Kidney epithelial cell (primary cell): ENCODE measurements around the gene LETMD1. TPM values are rescaled to one million over a fixed set of nuclear protein-coding genes. Genes with fewer than 3 reads are reported as not detected.

Experiments used
- DNase-seq: peaks from one replicate; pipeline ENCODE4 v3.0.0-alpha.2; 2010; ENCODE audit warnings: low read depth
- H3K27me3 ChIP-seq: 2 replicates; pipeline ENCODE4 v1.6.0; 2011; ENCODE audit warnings: low read length; ENCODE audit not compliant: control insufficient read depth, insufficient read depth
- H3K36me3 ChIP-seq: 2 replicates; pipeline ENCODE4 v1.5.1; 2011; ENCODE audit warnings: low read length; ENCODE audit not compliant: control insufficient read depth, insufficient read depth
- H3K4me3 ChIP-seq: 2 replicates; pipeline ENCODE4 v1.5.1; 2011; ENCODE audit warnings: low read depth, mild to moderate bottlenecking, control low read depth, low read length
- total RNA-seq: library from RNA; depleted of rRNA; stranded (reverse); fragments of >200 nt; gene quantifications from 2 replicates; pipeline ENCODE4 v1.2.3, GENCODE V29; 2015
- TF ChIP-seq, protein P1 (sequence below): IDR thresholded peaks from 2 replicates; pipeline ENCODE4 v1.5.1; 2011; ENCODE audit warnings: mild to moderate bottlenecking, moderate library complexity, low read length, control low read depth, inconsistent platforms; ENCODE audit not compliant: insufficient read depth, poor library complexity, severe bottlenecking

The LETMD1 gene
- total RNA-seq, 1 donor from 2014 or later: 37.9 TPM

DNA sequence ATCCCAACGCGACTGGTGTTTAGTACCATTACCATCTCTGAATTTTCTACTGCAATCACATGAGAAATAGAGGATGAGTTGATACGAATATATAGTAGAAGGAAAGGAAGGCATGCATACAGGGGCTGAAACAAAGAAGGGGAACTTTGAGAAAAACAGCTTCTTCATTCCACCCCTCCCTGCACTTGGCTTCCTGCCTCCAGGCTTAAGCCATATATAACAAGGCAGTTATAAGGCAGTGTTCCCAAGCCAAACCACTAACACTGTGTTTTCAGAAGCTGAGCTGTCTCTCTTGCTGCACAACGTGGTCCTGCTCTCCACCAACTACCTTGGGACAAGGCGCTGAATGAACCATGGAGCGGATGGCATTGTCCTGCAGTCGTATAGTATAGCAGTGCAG, 11.0 kb downstream of the LETMD1 start:
- H3K27me3 ChIP-seq: no peaks in the 10 kb centered on the region
- TF ChIP-seq, protein P1, sequence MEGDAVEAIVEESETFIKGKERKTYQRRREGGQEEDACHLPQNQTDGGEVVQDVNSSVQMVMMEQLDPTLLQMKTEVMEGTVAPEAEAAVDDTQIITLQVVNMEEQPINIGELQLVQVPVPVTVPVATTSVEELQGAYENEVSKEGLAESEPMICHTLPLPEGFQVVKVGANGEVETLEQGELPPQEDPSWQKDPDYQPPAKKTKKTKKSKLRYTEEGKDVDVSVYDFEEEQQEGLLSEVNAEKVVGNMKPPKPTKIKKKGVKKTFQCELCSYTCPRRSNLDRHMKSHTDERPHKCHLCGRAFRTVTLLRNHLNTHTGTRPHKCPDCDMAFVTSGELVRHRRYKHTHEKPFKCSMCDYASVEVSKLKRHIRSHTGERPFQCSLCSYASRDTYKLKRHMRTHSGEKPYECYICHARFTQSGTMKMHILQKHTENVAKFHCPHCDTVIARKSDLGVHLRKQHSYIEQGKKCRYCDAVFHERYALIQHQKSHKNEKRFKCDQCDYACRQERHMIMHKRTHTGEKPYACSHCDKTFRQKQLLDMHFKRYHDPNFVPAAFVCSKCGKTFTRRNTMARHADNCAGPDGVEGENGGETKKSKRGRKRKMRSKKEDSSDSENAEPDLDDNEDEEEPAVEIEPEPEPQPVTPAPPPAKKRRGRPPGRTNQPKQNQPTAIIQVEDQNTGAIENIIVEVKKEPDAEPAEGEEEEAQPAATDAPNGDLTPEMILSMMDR: no peak
- DNase-seq: no peak
- H3K36me3 ChIP-seq: peaks cover 3% of the 10 kb centered on the region
- no peak overlapping the region for H3K4me3 ChIP-seq

DNA sequence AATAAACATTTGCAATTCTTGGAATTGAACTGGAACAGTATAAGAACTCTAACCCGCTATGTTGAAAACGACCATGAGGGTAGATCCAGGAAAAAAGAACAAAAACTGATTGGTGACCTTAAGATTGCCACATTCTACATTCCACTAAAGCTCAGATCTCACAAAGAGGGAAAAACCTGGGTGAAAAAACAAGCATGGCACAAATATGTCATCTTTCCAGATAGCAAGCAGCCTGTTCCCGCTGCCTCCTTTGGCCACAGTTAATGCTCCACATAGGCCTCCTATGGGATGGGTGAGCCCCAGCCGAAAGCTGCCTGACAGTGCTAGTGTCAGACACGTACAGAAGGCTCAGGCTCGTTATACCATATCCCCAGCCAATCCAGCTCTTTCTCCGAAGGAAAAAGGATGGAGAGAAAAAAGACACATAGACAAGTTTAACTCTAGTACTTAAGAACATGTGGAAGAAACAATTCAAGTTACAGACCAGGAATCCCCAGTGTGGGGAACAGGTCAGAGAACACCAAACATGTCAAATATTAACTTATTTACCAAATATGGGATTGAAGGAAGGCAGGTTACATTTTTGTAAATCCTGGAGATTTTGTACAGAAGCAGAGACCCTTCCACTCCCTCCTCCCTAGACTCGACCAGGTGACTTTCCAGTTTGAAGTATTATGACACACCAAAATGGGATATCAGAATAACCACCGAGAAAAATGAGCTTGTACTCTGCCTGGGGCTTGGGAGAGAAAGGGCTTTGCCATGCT, 14.7 kb downstream of the LETMD1 start:
- DNase-seq: no peak
- TF ChIP-seq, protein P1: no peak
- H3K4me3 ChIP-seq: no peak overlapping the region
- H3K36me3 ChIP-seq: peaks cover 2% of the 10 kb centered on the region
- H3K27me3 ChIP-seq: no peaks in the 10 kb centered on the region

DNA sequence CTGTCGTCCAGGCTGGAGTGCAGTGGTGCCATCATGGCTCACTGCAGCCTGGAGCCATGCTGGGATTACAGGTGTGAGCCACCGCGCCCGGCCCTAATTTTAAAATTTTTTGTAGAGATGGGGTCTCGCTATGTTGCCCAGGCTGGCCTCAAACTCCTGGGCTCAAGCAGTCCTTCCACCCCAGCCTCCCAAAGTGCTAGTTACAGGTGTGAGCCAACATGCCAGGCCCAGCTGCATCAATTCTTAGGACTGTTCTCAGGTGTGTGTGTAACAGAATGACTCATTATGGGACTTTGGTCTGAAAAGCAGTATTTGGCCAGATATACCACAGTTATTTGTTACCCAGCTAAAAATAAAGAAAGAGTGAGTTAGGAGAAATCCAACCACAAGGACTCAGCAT, 17.4 kb downstream of the LETMD1 start:
- H3K4me3 ChIP-seq: no peak overlapping the region
- TF ChIP-seq, protein P1: no peak
- H3K27me3 ChIP-seq: no peaks in the 10 kb centered on the region
- DNase-seq: no peak
- H3K36me3 ChIP-seq: no peaks in the 10 kb centered on the region

DNA sequence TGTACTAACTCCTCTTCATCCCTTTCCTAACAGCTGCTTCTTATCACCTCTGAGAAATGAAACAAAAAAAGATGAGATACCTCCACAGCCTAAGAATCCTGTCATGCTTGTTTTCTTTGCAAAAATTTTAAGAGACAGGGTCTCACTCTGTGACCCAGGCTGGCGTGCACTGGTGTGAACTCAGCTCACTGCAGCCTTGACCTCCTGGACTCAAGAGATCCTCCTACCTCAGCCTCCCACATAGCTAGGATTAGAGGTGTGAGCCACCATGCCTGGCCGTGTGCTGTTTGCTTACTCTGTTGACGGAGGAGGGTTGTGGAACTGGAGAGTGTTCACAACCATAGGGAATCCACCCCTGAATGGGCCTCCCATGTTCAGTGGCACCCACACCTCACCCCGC, 19.1 kb downstream of the LETMD1 start:
- H3K4me3 ChIP-seq: no peak overlapping the region
- H3K36me3 ChIP-seq: no peaks in the 10 kb centered on the region
- no peak for DNase-seq
- TF ChIP-seq, protein P1: no peak
- H3K27me3 ChIP-seq: no peaks in the 10 kb centered on the region

DNA sequence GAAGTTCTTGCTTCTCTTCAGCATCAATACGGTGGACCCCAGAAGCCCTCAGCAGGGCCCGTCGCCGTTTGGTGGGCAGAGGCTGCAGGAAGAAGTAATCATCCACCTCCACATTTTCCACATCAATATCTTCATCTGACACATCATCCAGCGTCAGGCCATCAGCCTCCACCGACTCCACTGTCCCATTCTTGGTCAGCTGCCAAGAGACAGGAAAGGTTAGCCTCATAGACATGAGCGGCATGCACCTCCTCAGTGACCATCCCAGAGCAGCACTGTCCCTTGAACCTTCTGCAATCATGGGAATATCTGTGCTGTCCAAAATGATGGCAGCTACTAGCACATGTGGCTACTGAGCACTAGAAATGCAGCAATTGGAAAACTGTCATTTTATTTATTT, 19.6 kb downstream of the LETMD1 start:
- H3K27me3 ChIP-seq: no peaks in the 10 kb centered on the region
- H3K36me3 ChIP-seq: no peaks in the 10 kb centered on the region
- H3K4me3 ChIP-seq: no peak overlapping the region
- no peak for DNase-seq
- TF ChIP-seq, protein P1: no peak

DNA sequence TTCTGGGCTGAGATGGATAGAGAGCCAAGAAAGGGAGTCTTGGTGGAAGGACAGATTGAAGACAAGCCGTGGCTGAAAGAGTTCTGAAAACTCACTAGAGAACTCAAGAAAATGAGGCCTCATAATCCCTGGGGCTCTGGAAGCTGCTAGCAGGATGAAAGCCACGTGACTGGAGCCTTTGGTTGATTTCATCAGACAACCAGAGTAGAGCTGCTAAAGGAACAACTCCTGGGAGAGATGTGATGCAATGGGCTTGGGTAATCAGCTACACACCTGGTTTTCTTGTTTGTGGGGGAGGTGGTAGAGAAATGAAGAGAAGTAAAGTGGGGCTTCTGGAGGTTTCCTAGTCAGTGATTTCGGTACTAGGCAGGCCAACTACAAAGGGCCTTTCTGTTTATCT, 21.9 kb downstream of the LETMD1 start:
- Histone ChIP-seq H3K36me3 (peaks cover 1% of the 10 kb centered on the region), H3K27me3 (no peaks in the 10 kb centered on the region), H3K4me3 (no peak overlapping the region)
- TF ChIP-seq, protein P1: no peak
- no peak for DNase-seq
